ENCODE data around the gene DEFB128.
"Not testable (repeated sequence)": the region's sequence is repeated elsewhere in the genome, so short reads cannot be mapped to it uniquely, and the experiment has no call there.

The DEFB128 gene

DNA sequence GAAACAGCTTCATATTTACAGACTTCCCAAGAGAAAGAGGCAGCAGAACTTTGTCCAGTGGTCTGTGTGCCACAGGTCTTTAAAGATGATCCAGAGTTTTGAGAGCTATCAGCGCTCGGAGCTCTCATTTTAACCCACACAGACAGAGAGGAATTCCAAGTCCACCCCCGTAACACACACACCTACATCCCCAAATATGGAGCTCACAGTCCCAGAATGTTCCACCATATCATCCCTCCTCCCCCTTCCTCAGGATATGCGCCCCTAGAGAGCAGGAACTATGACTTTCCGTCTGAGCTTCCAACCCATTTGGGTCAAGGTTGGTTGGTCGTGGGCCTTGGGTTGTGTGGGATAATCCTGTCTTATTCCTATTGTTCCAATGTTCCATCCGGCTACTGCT, at the start of gene DEFB128:
Gene DEFB128 (minus strand): TSS at position 101 of the 400 bp plus-strand sequence. CDS start 88 bp downstream, at position 13.
- no peak for DNase-seq (ENCODE audit: low read depth)

DNA sequence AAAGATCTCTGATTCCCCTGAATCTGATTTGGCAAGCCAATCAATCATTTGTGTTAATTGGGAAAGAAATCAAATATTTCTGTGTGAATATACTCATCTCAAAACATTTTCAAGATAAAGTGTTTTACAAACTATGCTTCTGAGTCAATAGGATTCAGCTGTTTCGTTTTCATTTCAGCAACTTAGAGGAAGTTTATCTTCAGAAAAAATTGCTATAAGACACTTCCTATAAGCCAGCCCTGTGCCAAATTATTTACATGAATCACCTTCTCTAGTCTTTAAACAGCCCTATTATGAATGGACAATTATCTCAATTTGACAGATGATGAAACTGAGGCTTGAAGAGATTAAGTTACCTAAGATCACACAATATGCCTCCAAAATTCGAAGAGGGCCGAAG, 48.4 kb upstream of the DEFB128 start:
- no peak for DNase-seq (ENCODE audit: low read depth)

DNA sequence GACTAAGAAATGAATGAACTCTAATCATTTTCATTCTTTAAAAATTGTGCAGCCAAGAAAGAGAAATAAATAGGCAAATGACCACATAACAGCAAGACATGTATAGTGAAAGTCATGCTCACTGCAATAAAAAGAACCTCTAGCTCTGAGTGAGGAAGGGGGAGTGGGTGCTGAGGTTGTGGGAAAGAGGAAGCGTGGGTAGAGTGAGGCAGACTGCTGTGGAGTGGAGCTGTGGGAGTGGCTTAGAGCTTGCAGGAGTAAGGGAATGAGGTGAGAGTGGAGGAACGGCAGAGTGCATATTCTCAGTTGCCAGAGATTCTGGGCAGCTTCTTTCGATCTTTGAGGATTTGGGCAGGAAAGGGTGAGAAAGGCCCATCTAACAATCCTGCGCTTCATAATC, 48.0 kb upstream of the DEFB128 start:
- no peak for DNase-seq (ENCODE audit: low read depth)

DNA sequence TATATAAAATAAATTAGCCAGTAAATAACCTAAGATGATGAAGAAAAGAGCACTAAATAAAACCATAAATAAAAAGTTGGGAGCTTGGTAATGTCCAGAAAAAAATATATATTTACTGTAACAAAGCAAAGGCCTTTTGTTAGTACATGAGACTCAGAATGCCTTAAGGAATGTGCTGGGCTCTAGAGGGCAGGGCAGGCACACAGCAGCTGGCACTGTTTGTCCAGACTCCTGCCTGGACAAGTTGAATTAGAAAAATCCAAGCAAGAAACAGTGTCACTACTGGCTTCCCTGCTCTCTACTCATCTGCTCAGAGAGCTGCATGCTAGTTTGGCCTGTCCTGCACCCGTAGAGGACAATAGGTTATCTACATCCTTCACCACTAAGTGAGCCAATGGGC, 46.4 kb upstream of the DEFB128 start:
- no peak for DNase-seq (ENCODE audit: low read depth)

DNA sequence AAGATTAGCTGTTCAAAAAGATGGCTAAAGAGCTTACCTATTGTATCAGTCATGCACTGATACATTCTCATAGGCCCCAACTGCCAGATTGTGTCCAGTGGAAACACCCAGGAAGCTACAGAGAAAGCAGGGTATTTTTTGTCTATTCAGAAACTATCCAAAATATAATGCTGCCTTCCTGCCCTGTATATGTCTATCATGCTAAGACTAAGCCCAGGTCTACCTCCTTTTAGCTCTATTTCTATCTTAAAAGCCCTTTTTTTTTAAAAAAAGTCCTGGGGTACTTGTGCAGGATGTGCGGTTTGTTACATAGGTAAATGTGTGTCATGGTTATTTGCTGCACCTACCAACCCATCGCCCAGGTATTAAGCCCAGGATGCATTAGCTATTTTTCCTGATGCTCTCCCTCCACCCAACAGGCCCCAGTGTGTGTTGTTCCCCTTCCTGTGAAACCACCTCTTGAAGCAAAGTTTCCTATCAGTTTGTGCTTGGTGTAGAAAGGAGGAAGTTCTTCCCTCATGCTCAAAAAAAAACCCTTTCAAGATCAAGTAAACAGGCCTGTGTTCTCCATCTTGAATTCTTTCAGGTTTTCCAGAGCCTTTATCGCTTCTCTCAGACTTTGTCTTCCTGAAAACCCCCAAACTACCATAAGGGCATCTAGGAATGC, 38.1 kb upstream of the DEFB128 start:
- no peak for DNase-seq (ENCODE audit: low read depth)

DNA sequence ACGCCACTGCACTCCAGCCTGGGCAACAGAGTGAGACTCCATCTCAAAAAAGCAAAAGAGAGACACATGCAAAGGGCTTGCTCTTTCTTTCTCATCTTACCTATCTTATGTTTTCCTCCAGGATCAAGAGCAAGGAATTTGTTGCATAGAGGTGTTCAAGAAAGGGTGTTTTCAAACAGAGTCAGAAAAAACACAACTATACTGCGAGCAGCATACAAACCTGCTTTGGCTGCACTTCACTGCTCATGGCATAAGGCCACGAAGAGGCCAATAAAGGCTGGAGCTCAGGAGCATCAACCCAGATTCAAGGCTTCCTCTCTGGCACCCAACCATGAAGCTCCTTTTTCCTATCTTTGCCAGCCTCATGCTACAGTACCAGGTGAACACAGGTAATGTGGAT, 37.4 kb upstream of the DEFB128 start, which contains the start of gene DEFB129:
Gene DEFB129 (plus strand): TSS at position 301 of the 400 bp plus-strand sequence. CDS start 31 bp downstream, at position 332.
- no peak for DNase-seq (ENCODE audit: low read depth)

DNA sequence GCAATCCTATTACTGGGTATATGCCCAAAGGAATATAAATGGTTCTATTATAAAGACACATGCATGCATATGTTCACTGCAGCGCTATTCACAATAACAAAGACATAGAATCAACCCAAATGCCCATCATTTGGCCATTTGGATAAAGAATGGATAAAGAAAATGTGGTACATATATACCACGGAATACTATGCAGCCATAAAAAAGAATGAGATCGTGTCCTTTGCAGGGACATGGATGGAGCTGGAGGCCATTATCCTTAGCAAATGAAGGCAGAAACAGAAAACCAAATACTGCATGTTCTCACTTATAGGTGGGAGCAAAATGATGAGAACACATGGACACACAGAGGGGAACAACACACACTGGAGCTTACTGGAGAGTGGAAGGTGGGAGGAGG, 36.4 kb upstream of the DEFB128 start:
- DNase-seq (ENCODE audit: low read depth) = not testable (repeated sequence)

DNA sequence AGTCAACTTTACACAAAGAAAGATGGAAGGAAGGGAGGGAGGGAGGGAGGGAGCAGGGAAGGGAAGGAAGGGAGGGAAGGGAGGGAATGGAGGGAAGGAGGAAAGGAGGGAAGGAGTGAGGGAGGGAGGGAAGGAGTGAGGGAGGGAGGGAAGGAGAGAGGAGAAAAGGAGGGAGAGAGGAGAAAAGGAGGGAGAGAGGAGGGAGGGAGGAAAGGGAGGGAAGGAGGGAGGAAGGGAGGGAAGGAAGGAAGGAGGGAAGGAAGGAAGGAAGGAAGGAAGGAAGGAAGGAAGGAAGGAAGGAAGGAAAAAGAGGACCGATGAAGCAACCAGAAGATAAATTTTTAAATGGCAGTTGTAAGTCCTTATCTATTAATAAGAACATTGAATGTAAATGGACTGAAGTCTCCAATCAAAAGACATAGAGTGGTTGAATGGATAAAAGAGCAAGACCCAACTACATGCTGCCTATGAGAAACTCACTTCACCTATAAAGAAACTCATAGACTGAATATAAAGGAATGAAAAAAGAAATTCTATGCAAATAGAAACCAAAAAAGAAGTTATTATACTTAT, 31.8 kb upstream of the DEFB128 start:
- no peak for DNase-seq (ENCODE audit: low read depth)

DNA sequence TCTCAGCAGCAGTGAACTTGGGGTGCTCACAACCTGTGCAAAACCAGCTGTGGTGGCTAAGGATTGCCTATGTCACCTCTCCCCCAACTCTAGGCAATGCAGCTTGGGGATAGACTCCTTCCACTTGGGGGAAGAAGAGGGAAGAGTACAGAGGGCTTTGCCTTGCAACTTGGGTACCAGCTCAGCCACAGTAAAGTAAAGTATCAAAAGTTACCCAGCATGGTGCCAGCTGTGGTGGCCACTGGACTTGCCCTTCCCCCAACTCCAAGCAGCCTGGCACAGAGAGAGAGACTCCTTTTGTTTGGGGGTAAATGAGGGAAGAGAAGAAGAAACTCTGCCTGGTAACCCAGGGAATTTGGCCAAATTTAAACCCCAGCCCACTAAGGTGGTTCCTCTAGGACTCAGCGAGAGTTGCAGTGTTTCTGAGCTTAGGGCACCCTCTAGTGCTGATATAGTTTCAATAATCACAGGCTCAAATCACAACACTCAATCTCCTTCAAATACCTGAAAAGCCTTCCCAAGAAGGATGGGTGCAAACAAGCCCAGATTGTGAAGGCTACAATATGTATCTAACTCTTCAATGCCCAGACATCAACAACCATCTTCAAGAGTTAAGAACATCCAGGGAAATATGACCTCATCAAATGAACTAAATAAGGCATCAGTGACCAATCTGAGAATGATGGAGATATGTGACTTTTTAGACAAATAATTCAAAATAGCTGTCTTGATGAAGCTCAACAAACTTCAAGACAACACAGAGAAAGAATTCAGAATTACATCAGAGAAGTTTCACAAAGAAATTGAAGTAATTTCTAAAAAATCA, 30.0 kb upstream of the DEFB128 start:
- no peak for DNase-seq (ENCODE audit: low read depth)

DNA sequence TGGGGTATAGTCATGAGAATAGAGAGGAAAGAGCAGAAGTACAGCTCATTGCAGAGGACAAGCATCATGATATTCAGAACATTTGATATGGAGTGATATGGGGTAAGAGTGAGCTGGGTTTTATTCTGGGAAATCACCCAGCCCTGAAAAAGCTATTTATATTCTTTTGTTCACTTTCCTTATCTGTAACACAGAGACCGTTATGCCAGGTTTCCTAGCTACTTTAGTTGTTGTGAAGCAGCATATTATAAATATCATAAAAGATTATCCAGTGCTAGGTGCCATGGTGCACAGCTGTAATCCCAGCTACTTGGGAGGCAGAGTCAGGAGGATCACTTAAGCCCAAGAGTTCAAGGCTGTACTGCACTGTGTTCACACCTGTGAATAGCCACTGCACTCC, 27.8 kb upstream of the DEFB128 start:
- DNase-seq (ENCODE audit: low read depth) = no peak

DNA sequence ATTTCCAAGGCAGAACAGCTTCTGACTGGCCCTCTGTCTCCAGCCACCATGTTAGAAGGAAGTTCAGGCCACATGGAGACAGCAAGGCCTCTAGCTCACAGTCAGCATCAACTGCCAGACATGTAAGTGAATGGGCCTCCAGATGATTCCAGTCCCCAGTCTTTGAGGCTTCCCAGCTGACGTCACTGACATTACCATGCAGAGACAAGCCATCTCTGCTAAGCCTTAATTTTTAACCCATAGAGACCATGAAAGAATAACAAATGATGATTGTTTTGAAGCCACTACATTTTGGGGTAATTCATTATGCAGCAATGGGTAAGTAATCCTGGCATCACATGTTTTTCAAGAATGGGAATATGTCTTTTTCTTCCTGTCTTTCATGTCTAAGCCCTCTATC, 26.3 kb upstream of the DEFB128 start:
- no peak for DNase-seq (ENCODE audit: low read depth)

DNA sequence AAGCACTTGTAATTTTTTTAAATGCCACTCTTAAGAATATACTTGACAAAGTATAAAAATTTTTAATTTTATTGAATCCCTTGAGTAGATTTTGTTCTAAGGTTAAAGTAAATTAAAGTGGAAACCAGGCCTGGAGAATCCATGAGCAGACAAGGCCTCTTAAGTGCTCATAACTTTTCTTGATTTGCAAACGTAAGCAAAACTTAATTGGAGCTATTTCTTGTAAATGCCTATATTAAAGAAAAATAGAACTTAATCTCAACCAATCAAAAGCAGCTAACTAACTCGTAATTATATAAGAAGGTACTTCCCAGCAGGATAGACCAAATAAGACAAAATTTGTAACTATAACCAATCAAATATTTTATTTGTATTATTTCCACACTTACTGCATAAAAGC, 24.9 kb upstream of the DEFB128 start:
- DNase-seq (ENCODE audit: low read depth) = no peak

DNA sequence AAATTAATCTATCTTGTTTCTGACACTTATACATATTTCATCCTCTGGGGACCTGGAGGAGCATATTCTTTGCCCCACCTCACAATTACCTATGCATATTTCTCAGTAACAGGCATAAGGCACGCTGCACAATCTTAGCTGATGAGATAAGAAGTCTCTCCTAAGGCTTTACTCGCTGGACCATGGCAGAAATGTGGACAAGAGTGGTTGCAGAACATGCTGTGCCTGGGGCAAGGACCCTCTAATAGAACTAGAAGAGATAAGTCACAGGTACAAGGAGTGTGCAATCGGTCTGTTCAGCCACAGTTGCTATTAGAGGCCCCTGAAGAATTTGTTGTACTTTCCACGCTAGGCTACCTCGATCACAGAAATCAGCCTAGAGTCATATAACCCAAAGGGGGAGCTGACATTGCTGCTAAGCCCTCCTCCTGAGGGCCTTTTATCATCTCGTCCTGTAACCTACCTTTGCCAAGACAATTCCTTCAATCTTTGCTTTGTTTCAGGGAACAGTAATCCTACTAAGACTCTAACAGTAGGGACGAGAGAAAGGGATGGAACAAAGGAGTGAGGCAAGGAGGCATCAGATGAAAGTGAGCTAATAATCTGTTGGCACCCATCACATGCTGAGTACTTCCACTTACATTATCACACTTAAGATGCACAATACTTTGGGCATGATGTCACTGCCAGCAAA, 21.4 kb upstream of the DEFB128 start:
- DNase-seq (ENCODE audit: low read depth) = no peak

DNA sequence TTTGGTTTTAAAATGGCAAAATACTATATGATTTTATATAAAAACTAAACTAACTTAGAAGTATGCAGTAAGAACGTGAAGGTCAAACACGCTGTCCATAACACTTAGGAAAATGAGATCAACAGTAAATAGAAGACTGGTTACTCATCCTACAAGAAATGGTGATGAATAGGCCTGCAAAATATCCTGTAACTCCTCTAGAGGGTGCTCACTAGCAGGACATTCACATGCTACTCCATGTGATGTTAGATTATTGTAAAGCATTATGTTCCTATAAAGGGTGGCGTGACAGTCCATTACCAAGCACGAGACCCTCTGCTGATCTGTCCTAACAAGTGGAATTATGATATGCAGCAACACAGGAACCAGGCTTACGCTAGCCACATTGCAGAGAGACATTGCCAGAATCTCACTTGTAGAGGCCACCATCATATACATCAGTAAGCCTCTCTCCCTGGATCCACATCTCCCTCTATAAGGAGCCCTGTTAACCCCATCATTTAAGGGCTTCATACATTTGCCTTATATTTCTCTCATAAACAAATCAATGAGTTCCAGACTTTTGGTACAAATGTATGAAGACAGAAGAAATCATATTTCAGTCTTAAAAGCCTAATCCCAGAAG, 19.5 kb upstream of the DEFB128 start:
- DNase-seq (ENCODE audit: low read depth) = no peak

DNA sequence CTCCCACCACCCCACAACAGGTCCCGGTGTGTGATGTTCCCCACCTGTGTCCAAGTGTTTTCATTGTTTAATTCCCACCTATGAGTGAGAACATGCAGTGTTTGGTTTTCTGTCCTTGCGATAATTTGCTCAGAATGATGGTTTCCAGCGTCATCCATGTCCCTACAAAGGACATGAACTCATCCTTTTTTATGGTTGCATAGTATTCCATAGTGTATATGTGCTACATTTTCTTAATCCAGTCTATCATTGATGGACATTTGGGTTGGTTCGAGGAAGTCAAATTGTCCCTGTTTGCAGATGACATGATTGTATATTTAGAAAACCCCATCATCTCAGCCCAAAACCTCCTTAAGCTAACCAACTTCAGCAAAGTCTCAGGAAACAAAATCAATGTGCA, 14.1 kb upstream of the DEFB128 start:
- not testable (repeated sequence) for DNase-seq (ENCODE audit: low read depth)

DNA sequence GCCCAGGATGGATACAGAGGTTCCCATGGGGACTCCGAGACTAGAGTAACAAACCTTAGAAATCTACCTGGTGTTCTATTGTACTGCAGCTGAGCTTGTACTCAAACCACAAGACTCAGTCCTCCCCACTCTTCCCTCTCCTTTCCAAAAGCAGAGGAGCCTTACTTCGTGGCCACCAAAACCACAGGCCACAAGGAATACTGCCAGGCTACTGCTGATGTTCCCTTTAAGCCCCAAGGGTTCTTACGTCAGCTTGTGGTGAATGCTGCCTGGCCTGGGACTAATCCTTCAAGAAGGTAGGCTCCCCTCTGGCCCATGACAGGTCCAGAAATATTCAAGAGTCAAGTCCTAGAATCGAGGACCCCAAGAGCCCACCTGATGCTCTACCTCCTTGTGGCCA, 10.5 kb upstream of the DEFB128 start:
- DNase-seq (ENCODE audit: low read depth) = no peak

DNA sequence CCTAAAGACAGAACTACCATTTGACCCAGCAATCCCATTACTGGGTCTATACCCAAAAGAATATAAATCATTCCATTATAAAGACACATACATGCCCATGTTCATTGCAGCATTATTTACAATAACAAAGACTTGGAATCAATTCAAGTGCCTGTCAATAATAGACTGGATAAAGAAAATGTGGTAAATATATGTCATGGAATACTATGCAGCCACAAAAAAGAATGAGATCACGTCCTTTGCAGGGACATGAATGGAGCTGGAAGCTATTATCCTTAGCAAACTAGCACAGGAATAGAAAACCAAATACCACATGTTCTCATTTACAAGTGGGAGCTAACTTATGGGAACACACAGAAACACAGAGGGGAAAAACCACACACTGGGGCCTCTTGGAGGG, 8.7 kb upstream of the DEFB128 start:
- DNase-seq (ENCODE audit: low read depth) = no peak

DNA sequence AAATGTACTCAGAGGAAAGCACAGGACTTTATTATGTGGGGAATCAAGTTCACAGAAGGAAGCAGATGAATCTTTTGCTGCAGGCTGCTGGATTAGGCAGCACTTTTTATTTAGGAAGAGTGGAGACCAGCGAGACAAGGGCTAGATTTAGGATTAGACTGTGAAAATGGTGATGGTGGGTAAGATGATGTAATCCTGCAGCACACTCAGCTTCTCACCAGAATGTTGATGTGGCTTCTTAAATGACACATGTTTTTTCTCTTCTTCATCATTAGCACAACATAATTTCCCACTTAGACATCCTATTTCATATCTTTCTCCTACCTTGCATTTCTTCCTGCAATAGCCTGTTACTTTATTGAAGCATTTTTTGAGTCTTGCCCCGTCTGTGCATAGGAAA, 1.8 kb downstream of the DEFB128 start:
- no peak for DNase-seq (ENCODE audit: low read depth)

DNA sequence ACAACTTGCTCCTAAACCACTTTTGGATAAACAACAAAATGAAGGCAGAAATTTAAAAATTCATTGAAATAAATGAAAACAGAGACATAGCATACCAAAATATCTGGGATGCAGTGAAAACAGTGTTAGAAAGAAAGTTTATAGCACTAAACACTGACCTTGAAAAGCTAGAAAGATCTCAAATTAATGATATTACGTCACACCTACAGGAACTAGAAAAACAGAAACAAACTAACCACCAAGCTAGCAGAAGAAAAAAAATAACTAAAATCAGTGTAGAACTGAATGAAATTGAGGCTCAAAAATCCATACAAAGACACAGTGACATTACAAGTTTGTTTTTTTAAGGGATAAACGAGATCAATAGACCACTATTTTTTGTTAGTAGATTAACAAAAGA, 5.2 kb downstream of the DEFB128 start:
- DNase-seq (ENCODE audit: low read depth) = no peak

DNA sequence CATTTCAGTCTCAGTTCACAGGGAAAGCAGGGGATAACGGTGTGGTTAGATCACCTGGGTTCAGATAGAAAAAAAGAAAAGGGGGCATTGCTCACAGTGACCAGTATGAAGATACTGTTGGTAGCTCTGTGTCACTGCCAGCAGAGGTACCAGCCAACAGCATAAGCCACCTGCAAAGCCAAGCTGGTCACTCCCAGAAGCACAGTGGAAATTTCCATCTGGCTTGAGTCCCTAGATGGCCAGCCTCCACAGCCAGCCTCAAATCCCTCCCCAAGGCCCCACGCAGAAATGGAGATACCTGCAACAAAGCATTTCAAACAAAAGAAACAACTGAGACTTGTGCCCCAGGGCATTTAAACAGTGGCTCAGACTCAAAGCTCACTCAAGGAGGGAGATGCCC, 20.6 kb downstream of the DEFB128 start:
- no peak for DNase-seq (ENCODE audit: low read depth)

DNA sequence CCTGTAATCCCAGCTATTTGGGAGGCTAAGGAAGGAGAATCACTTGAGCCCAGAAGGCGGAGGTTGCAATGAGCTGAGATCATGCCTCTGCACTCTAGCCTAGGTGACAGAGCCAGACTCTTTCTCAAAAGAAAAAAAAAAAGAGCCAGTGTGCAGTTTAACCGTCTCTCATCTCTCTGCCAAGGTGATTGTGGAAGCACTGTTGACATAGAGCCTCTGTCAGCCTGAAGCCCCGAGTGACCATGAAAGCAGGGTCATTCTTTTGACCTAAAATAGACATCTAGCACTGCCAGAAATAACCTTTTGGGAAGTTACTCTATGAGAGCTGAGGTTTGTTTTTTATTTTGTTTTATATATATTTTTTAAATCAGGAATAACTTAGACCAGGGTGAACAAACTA, 24.9 kb downstream of the DEFB128 start:
- DNase-seq (ENCODE audit: low read depth) = no peak

DNA sequence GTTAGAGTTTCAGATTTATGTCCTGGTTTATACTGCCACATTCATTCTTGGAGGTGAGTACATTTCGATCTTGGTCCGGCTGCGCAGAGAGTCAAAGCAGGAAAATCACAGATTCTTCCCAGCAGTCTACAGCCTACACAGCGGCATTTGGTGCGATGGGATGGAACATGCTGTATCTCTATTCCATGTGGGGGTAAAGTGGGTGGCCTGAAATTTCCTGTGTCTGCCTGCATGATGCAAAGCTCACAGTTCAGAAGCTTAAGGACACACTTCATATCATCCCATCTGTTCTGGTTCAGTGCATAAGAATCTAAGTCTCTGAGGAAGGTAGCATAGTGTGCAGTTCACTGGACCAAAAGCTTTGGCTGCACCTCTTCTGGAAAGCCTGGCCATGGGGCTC, 32.4 kb downstream of the DEFB128 start, which contains the start of gene DEFB127:
Gene DEFB127 (plus strand): TSS at position 301 of the 400 bp plus-strand sequence. CDS start 91 bp downstream, at position 392.
- DNase-seq (ENCODE audit: low read depth) = no peak
